Activated CD4-positive, alpha-beta T cell treated with anti-CD3 and anti-CD28 coated beads for 4 hours (primary cell): Measurements from ENCODE around the gene RSPO4.
"Not testable (repeated sequence)": the region's sequence is repeated elsewhere in the genome, so short reads cannot be mapped to it uniquely, and the experiment has no call there.

ENCODE experiments used
- DNase-seq, 2 donors: peaks; one replicate each; pipeline ENCODE4 v3.0.0-alpha.2; 2020

Gene RSPO4

GRCh38 chr20:1001911-1002681 lies at the start of gene RSPO4:
TSS of gene RSPO4 (minus strand) at chr20:1002311. CDS start at chr20:1002164, 147 bp downstream.
- DNase-seq: no peak

GRCh38 chr20:1050440-1050839 lies 48.3 kb upstream of the RSPO4 start:
- no peak for DNase-seq

- DNase-seq: no peak
Measured at GRCh38 chr20:1045860-1046418, 43.8 kb upstream of the RSPO4 start.

- DNase-seq: no peak
Measured at GRCh38 chr20:1041845-1042390, 39.8 kb upstream of the RSPO4 start.

- no peak for DNase-seq
Measured at GRCh38 chr20:1038205-1038604, 36.1 kb upstream of the RSPO4 start.

- no peak for DNase-seq
Measured at GRCh38 chr20:1037039-1037438, 34.9 kb upstream of the RSPO4 start.

GRCh38 chr20:1035466-1035865 lies 33.4 kb upstream of the RSPO4 start:
- DNase-seq: no peak

- no peak for DNase-seq
Measured at GRCh38 chr20:1034415-1034789, 32.3 kb upstream of the RSPO4 start.

GRCh38 chr20:1033751-1034414 lies 31.8 kb upstream of the RSPO4 start:
- DNase-seq: no peak

- DNase-seq: no peak
Measured at GRCh38 chr20:1029980-1030379, 27.9 kb upstream of the RSPO4 start.

- DNase-seq: not testable (repeated sequence)
Measured at GRCh38 chr20:1026214-1026613, 24.1 kb upstream of the RSPO4 start.

- no peak for DNase-seq
Measured at GRCh38 chr20:1022871-1023270, 20.8 kb upstream of the RSPO4 start.

GRCh38 chr20:1020614-1021013 lies 18.5 kb upstream of the RSPO4 start:
- DNase-seq: no peak

GRCh38 chr20:1019344-1019743 lies 17.2 kb upstream of the RSPO4 start:
- no peak for DNase-seq

GRCh38 chr20:1017677-1018076 lies 15.6 kb upstream of the RSPO4 start:
- DNase-seq: no peak

GRCh38 chr20:1015181-1015580 lies 13.1 kb upstream of the RSPO4 start:
- DNase-seq: no peak

- DNase-seq: no peak
Measured at GRCh38 chr20:1014471-1014870, 12.4 kb upstream of the RSPO4 start.

- no peak for DNase-seq
Measured at GRCh38 chr20:1013566-1014340, 11.6 kb upstream of the RSPO4 start.

GRCh38 chr20:1012359-1013168 lies 10.5 kb upstream of the RSPO4 start:
- DNase-seq: no peak

GRCh38 chr20:1010659-1011058 lies 8.5 kb upstream of the RSPO4 start:
- no peak for DNase-seq

GRCh38 chr20:1005452-1006027 lies 3.4 kb upstream of the RSPO4 start:
- peak in 1 of 2 donors; percentile 7 for DNase-seq
